ENCODE measurements around the gene EXOC3L4.

EXOC3L4 gene

DNA sequence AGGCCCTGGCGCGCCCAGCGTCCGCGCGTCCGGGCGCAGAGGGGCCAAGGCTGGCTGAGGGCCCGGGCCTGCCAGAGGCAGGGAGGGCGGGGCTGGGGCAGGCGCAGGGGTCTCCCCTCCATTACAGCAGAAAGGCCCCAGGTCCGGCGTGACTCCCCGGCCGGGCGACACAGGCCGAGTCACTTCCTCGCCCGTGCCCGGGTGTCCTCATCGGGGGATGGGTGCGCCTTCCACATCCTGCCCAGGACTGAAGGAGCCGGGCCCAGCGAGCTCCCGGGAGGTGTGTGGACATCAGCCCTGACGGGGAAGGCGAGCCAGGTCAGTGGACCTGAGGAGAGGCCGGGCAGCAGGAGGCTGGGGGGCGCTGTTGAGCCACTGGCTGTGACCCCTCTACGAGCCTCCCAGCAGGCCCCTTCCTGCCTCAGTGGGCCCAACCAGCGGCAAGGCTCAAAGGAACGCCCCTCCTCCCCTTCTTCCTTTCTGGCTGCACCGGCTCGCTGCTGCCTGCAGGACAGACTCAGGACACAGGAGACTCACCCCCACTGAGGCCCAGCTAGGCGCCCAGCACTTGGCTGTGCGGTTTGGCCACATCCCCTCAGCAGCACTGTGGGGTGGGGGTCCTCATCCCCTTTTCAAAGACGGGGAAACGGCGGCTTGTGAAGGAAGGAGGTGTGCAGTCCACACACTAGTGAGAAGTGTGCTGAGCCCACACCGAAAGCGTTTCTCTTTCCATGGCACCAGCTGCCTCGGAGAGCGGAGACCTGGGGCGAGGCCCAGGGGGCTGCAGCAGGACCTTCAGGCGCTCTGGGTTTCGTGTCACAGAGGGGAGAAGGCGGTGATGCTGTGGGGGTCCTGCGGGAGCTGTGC, 29.3 kb downstream of the EXOC3L4 start:
- DNase-seq: no peak

DNA sequence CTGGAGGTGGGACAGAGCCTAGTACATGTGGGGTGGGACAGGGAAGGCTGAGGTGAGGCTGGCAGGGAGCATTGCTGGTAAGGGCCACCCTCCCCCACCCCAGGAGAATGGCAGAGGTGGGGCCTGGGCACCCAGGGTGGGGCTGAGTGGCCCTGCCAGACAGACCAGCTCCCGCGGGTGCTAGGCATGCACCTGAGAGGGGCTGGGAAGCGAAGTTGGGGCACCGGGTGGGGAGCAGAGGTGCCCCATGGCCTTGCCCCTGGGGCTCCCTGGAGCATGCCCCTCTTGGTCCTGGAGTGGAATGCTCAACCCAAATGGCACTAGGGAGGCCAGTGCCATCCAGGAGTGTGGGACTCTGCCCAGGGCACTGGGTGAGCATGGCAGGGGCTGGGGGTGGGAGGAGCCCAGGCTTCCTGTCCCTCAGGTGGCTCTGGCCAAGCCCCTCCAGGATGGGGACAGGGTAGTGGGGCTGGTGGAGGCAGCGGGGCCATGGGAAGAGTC, 30.0 kb downstream of the EXOC3L4 start:
- no peak for DNase-seq

DNA sequence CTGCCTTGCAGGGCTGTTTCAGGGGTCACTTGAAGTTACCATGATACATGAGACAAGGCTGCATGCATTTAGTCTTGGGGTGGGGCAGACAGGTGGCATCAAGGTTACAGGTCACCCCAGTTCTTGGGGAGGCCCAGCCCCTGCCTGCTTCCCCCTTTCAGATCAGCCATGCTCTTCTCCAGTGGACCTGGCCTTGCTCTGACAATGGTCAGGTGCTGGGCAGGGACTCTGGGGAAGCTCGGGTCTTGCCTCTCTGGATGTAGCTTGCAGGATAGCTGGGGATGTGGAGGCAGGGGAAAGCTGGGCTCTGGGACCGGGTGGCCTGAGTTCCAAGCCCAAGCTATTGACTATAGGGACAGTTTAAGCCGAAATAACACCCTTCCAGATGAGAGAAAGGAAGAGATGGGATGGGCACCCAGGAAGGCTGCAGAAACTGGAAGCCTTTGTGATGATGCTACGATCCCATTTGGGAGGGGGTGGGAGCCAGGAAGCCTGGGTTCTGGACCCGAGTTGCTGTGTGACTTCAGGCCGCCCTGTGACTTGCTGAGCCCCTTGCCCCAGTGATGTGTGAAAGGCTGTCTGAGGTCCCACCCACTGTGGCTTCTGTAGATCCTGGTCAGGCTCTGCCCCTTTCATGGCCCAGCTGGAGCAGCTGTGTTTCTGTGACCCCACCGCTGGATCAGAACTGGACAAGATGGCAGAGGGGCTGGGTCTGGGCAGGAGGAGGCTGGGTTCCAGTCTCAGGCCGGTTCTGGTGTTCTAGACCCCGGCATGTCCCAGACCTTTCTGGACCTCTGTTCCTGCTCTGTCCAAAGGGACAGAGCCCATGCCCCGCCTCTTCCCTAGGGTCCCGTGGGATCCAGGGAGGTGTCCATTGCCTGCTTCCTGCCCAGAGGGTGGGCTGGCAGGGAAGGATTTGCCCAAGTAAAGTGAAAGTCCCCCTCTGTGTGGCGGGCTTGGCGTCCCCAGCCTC, 30.9 kb downstream of the EXOC3L4 start:
- DNase-seq: no peak

- DNase-seq: no peak
Measured at GRCh38 chr14:103126088-103126872, 31.8 kb downstream of the EXOC3L4 start.

DNA sequence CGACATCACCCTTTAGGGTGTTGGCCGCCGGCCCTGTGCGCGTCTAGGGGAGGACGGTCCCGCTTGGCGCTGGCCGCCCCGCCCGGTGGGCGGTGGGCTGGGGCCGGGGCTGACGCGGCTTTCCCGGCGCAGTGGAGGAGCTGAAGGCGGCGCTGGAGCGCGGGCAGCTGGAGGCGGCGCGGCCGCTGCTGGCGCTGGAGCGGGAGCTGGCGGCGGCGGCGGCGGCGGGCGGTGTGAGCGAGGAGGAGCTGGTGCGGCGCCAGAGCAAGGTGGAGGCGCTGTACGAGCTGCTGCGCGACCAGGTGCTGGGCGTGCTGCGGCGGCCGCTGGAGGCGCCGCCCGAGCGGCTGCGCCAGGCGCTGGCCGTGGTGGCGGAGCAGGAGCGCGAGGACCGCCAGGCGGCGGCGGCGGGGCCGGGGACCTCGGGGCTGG, 32.4 kb downstream of the EXOC3L4 start:
- DNase-seq: no peak

GRCh38 chr14:103127356-103127755, 32.8 kb downstream of the EXOC3L4 start:
- no peak for DNase-seq

DNA sequence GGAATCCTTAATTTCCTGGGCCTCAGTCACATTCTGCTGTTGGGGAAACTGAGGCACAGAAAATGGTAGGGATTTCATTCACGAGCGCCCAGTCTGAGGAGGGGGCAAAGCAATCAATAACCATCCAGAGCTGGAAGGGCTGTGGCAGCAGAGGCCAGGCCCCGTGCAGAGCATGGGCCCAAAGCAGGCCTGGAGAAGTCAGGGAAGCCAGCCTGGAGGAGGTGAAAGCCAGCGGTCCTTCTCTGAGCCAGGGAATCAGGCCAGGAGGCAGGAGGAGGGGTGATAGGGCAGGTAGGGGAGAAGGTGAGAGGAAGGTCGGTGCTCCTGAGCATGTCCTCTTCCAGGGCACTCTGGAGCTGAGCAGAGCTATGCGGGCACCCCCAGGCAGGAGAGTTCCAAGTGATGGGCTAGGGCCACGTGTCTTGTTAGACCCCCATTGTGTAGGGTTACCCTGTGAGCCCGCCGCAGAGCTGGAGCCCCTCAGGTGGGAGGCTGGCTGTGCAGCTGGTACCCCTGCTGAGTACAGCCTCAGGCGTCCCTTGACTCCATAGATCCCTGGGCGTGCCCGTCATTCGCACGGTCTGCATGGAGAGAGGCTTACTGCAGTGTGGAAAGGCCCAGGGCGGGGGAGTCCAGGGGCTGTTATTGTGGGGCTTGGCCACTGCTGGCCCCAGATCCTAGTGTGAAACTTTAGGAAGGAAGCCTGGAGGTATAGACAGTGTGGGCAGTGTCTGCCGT, 33.5 kb downstream of the EXOC3L4 start:
- no peak for DNase-seq

DNA sequence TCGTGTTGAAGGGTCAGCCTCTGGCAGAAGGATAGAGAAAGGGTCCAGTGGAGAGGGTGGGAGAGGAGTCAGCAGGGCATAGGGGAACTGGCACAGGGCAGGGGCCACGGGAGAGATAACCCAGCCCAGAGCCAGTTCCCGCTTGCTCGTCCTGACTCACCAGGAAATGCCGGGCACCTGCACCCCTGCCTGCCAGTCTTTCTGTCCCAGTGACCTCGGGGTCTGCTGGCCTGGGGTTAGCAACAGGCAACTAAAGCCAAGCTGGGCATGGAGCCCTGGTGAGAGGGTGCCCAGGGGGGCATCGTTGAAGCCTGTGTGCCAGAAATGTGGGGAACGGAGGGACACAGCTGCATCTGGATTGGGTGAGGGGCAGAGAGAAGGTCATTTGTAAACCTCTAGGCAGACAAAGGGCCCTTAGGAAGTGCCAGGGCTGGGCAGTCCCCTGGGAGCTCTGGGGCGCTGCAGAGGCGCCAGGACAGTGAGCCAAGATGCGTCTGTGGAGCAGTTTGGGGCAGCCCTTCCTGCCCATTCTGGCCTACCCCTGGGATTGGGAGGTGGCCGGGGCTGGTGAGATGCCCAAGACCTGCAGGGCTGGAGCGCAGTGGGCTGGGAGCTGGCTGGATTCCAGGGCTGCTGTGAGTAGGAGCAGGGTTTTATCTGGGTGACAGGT, 34.2 kb downstream of the EXOC3L4 start:
- DNase-seq: no peak

- no peak for DNase-seq
Measured at GRCh38 chr14:103129301-103130016, 34.9 kb downstream of the EXOC3L4 start.

DNA sequence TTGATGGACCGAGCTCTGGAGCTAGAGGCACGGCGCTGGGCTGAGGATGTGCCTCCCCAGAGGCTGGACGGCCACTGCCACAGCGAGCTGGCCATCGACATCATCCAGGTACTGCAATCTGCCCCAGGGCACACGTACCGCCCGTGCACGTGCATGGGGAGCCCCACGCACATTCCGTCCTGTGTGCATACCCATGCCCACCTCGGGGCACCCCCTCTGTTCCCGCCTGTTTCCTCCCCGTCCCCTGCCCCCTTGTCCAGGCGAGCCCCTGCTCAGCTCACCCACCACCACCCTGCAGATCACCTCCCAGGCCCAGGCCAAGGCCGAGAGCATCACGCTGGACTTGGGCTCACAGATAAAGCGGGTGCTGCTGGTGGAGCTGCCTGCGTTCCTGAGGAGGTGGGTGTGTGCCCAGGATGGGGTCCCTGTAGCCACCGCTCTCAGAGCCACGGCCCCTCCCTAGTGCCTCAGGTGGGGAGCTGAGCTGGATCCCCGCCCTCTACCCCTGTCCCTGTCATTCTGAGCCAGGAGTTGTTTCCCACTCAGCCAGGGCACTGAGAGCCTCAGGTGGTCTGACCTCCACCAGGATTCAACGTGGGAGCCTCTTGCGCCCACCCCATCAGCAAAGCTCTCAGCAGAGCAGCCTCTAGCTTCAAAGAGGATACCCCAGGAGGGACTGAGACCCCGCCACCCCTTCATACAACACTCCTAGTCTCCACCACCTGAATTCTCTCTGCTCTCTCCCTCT, 35.7 kb downstream of the EXOC3L4 start:
- no peak for DNase-seq

DNA sequence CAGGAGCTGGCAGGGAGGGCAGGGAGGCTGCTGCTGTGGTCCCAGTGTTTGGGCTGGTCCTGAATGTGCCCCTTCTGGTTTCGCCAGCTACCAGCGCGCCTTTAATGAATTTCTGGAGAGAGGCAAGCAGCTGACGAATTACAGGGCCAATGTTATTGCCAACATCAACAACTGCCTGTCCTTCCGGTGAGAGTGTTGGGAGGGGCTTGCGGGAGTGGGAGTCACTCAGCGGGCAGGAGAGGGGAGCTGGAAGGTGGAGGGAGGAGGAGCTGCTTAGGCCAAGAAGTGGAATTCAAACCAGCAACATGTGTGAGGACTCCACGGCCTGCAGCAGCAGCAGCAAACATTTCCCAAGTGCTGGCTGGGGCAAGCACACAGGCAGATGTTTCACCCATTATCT, 36.4 kb downstream of the EXOC3L4 start:
- DNase-seq: no peak

DNA sequence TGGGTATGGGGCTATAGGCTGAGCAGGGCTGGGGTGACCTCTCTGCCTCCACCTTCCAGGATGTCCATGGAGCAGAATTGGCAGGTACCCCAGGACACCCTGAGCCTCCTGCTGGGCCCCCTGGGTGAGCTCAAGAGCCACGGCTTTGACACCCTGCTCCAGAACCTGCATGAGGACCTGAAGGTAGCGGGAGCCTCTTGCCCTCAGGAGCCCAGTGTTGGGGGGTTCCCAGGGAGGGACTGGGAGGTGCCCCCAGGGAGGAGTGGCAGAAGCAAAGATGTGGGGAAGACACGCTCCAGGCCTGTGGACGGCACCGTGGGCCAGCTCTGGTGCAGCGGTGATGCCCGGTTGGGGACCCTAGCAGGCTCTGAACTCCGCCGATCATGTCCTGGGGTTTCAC, 37.1 kb downstream of the EXOC3L4 start:
- DNase-seq: no peak

DNA sequence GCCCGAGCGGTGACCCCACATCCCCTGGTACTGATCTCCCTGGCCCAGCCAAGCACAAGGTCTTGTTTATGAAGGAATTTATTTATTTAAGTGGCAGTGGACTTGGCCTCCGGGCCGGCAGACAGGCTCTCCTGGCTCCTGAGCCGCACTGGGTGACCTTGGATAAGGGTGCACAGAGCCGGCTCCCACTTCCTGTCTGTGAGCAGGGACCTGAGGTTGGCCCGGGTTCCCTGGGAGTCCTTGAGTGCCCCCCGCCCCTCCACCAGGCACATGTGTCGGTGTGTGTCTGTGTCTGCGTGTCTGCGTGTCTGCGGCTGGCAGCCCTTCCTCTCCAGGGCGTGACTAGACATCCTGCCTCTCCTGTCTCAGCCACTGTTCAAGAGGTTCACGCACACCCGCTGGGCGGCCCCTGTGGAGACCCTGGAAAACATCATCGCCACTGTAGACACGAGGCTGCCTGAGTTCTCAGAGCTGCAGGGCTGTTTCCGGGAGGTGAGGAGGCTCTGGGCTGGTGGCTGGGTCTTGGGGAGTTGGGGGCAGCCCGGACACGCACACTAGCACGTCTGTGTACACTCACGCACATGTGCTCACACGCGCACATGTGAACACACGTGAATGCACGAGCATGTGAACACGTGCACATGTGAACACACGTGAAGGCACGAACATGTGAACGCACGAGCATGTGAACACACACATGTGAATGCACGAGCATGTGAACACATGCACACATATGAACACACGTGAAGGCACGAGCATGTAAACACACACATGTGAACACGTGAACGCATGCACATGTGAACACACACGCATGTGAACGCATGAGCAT, 38.1 kb downstream of the EXOC3L4 start:
- no peak for DNase-seq

GRCh38 chr14:103133210-103134140, 39.0 kb downstream of the EXOC3L4 start:
- no peak for DNase-seq

- DNase-seq: no peak
Measured at GRCh38 chr14:103134405-103134804, 39.9 kb downstream of the EXOC3L4 start.

GRCh38 chr14:103134919-103135318, 40.4 kb downstream of the EXOC3L4 start:
- DNase-seq: no peak

DNA sequence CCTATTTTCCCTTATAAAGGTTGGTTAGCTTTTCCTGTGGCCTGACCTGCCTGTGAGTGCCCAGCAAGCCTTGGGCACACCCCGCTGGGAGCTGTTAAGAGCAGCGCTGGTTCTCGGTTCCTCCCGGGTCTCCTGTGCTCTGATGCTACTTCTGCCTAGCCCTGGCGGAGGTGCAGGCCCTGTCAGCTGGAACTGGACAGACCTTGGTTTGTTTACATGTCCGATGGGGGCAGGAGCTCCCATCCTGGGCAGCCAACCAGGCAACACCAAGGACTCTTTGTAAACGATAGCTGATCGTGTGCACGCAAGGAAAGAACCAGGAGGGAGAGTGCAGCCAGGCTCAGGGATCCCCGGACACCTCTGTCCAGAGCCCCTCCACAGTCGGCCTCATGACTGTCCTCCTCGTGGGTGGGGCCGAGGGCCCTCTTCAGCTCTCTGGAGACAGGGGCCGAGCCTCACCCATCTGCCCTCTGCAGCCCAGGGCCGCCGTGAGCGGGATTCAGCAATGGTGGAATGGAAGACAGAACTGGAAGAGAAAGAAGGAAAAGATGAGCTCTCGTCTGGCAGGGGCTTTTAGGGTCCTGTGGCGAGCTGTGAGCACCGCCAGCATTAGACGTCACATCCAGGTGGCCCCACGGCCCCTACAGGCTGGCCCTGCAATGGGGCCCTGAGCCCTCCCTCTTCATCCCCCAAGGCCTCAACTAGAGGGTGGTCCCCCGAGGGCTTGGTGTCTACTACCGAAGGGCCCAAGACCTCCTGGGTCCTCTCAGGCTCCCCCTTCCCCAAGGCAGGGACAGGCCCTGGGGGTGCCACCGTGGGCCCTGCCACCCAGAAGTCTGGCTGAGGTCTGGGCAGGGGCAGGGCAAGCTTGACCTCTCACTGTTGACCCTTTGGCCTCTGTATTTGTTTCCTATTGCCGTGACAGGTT, 41.1 kb downstream of the EXOC3L4 start:
- no peak for DNase-seq
